ENCODE data around the gene CNNM3.
A peak's percentile ranks its signal among the peaks of the same experiment; 100 is the strongest.

CNNM3 gene

GRCh38 chr2:96819876-96820511, 3.9 kb downstream of the CNNM3 start:
- no peak for DNase-seq

- no peak for DNase-seq
Observed at GRCh38 chr2:96821113-96821675, 5.1 kb downstream of the CNNM3 start.

GRCh38 chr2:96822786-96823185, 6.7 kb downstream of the CNNM3 start:
- no peak for DNase-seq

- DNase-seq: no peak
Observed at GRCh38 chr2:96823198-96823597, 7.1 kb downstream of the CNNM3 start.

- DNase-seq: no peak
Observed at GRCh38 chr2:96824079-96824870, 8.2 kb downstream of the CNNM3 start.

GRCh38 chr2:96825057-96825456, 9.0 kb downstream of the CNNM3 start:
- DNase-seq: no peak

- no peak for DNase-seq
Observed at GRCh38 chr2:96826546-96827278, 10.6 kb downstream of the CNNM3 start.

GRCh38 chr2:96828436-96828835, 12.4 kb downstream of the CNNM3 start:
- no peak for DNase-seq

GRCh38 chr2:96828874-96829273, 12.8 kb downstream of the CNNM3 start:
- no peak for DNase-seq

- DNase-seq: no peak
Observed at GRCh38 chr2:96830044-96830562, 14.0 kb downstream of the CNNM3 start.

- DNase-seq: no peak
Observed at GRCh38 chr2:96831679-96832078, 15.6 kb downstream of the CNNM3 start.

GRCh38 chr2:96832408-96832753, 16.3 kb downstream of the CNNM3 start:
- DNase-seq: no peak

GRCh38 chr2:96832754-96833507, 16.9 kb downstream of the CNNM3 start:
- DNase-seq: peak; percentile 97

- DNase-seq: no peak
Observed at GRCh38 chr2:96835830-96836229, 19.8 kb downstream of the CNNM3 start.

GRCh38 chr2:96837575-96837974, 21.5 kb downstream of the CNNM3 start:
- DNase-seq: no peak

GRCh38 chr2:96838345-96839292, 22.6 kb downstream of the CNNM3 start:
- DNase-seq: no peak

GRCh38 chr2:96839293-96839874, 23.3 kb downstream of the CNNM3 start:
- no peak for DNase-seq

- no peak for DNase-seq
Observed at GRCh38 chr2:96839875-96840850, 24.1 kb downstream of the CNNM3 start.

- DNase-seq: no peak
Observed at GRCh38 chr2:96841701-96842495, 25.8 kb downstream of the CNNM3 start.
